ENCODE data around the gene HNRNPA1.
A peak's percentile ranks its signal among the peaks of the same experiment; 100 is the strongest.

DNA sequence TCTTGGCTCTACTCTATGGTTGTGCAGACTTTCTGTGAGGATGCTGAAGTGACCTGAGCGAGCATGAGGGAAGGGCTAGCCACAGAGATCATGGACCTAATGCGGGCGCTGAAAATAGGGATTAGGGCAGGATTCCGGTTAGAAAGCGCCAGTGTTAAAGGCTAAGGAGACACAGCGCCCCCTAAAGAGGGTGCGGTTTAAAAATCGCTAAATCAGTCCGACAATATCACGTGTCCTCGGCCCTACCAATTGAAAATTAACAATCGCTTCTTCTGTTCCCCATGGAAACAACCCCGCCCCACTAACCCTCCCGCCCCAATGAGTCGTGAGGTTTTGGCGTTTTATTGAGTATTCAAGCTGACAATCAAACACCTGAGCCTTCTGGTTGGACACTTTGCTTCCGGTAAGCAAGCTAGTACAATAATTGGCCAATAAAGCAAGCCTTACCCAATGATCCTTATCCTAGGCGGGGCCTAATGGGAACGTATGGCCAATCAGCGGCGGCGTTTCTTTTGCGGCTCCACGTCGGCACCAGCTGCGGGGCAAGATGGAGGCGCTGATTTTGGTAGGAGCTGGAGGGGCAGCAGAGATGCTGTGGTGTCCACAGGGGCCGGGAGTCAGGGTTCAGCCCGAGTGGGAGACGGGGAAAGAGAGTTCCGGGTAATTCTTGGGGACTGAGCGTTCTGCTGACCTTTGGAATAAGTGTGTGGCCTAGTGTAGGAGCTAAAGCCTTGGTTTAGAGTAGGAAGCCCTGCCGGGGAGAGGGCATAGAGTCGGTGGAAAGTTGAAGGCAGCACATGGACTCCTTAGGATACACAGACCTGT lies 44.3 kb downstream of the HNRNPA1 start, which contains the start of gene COPZ1:
- TF ChIP-seq CTCF (conservative IDR thresholded peaks at IDR 0.05; ENCODE audit: low read length) (peak; percentile 94), EZH2phosphoT487 (IDR thresholded peaks at IDR 0.05; ENCODE audit: borderline replicate concordance, low read depth, low read length) (no peak)

Data from OCI-LY7 (cell line).